Measurements from ENCODE around the gene ANKS4B.
"Not testable (repeated sequence)": the region's sequence is repeated elsewhere in the genome, so short reads cannot be mapped to it uniquely, and the experiment has no call there.

Gene ANKS4B

GRCh38 chr16:21219551-21219950, 13.9 kb upstream of the ANKS4B start:
- no peak for DNase-seq

- no peak for DNase-seq
These were observed 10.8 kb upstream of the ANKS4B start for GRCh38 chr16:21222495-21223337.

- no peak for DNase-seq
These were observed 9.7 kb upstream of the ANKS4B start for GRCh38 chr16:21223787-21224186.

GRCh38 chr16:21224800-21225199, 8.7 kb upstream of the ANKS4B start:
- no peak for DNase-seq

GRCh38 chr16:21226749-21227148, 6.8 kb upstream of the ANKS4B start:
- no peak for DNase-seq

- no peak for DNase-seq
These were observed 5.6 kb upstream of the ANKS4B start for GRCh38 chr16:21227866-21228265.

GRCh38 chr16:21228361-21228872, 5.1 kb upstream of the ANKS4B start:
- DNase-seq = no peak

GRCh38 chr16:21233045-21233520, 416 bp upstream of the ANKS4B start:
- DNase-seq = no peak

GRCh38 chr16:21235199-21235585, 1.7 kb downstream of the ANKS4B start:
- no peak for DNase-seq

GRCh38 chr16:21236831-21237230, 3.3 kb downstream of the ANKS4B start:
- DNase-seq = no peak

- DNase-seq = no peak
These were observed 6.1 kb downstream of the ANKS4B start for GRCh38 chr16:21239646-21240045.

GRCh38 chr16:21242756-21243155, 9.3 kb downstream of the ANKS4B start:
- DNase-seq = no peak

GRCh38 chr16:21244518-21245215, 11.2 kb downstream of the ANKS4B start:
- DNase-seq = no peak

- not testable (repeated sequence) for DNase-seq
These were observed 14.7 kb downstream of the ANKS4B start for GRCh38 chr16:21248179-21248578.

- DNase-seq = no peak
These were observed 16.8 kb downstream of the ANKS4B start for GRCh38 chr16:21250072-21250923.

- DNase-seq = no peak
These were observed 20.0 kb downstream of the ANKS4B start for GRCh38 chr16:21253470-21253869.

GRCh38 chr16:21256636-21257035, 23.1 kb downstream of the ANKS4B start:
- no peak for DNase-seq

- no peak for DNase-seq
These were observed 23.8 kb downstream of the ANKS4B start for GRCh38 chr16:21257284-21257683.

GRCh38 chr16:21260870-21261791, 27.6 kb downstream of the ANKS4B start:
- no peak for DNase-seq

GRCh38 chr16:21262779-21263639, 29.5 kb downstream of the ANKS4B start:
- DNase-seq = no peak

Data from NCI-H2227 treated with DMSO at 0.1 percent for 48 hours (cell line).